SHP77 treated with DMSO at 0.1 percent for 48 hours (cell line): ENCODE results near the gene CLTB.
"Not testable (repeated sequence)": the region's sequence is repeated elsewhere in the genome, so short reads cannot be mapped to it uniquely, and the experiment has no call there.

Experiments used
- DNase-seq: peaks from one replicate; lab custom pipeline; 2025; lab: John Stamatoyannopoulos, UW

CLTB gene

GRCh38 chr5:176426876-176427275, 10.5 kb upstream of the CLTB start:
- DNase-seq = no peak

- no peak for DNase-seq
These were observed 9.5 kb upstream of the CLTB start for GRCh38 chr5:176425791-176426190.

- DNase-seq = no peak
These were observed 8.8 kb upstream of the CLTB start for GRCh38 chr5:176425138-176425537.

GRCh38 chr5:176424181-176424580, 7.8 kb upstream of the CLTB start:
- no peak for DNase-seq

GRCh38 chr5:176420972-176421544, 4.7 kb upstream of the CLTB start:
- no peak for DNase-seq

- no peak for DNase-seq
These were observed 3.7 kb upstream of the CLTB start for GRCh38 chr5:176420086-176420485.

- DNase-seq = no peak
These were observed 1.9 kb upstream of the CLTB start for GRCh38 chr5:176418251-176418650.

GRCh38 chr5:176416965-176417364, 626 bp upstream of the CLTB start:
- DNase-seq = no peak

- no peak for DNase-seq
These were observed 943 bp downstream of the CLTB start for GRCh38 chr5:176415240-176415951.

GRCh38 chr5:176414704-176415103, 1.6 kb downstream of the CLTB start:
- no peak for DNase-seq

- DNase-seq = no peak
These were observed 2.6 kb downstream of the CLTB start for GRCh38 chr5:176413709-176414191.

GRCh38 chr5:176413255-176413565, 3.1 kb downstream of the CLTB start:
- no peak for DNase-seq

- no peak for DNase-seq
These were observed 3.7 kb downstream of the CLTB start for GRCh38 chr5:176412517-176413254.

GRCh38 chr5:176410486-176411180, 5.7 kb downstream of the CLTB start:
- DNase-seq = no peak

- DNase-seq = no peak
These were observed 6.6 kb downstream of the CLTB start for GRCh38 chr5:176409765-176410164.

- no peak for DNase-seq
These were observed 7.7 kb downstream of the CLTB start for GRCh38 chr5:176408590-176408989.

GRCh38 chr5:176408252-176408573, 8.1 kb downstream of the CLTB start:
- DNase-seq = not testable (repeated sequence)

GRCh38 chr5:176407456-176408251, 8.7 kb downstream of the CLTB start:
- DNase-seq = no peak

- DNase-seq = no peak
These were observed 9.8 kb downstream of the CLTB start for GRCh38 chr5:176406436-176407052.

- no peak for DNase-seq
These were observed 10.5 kb downstream of the CLTB start for GRCh38 chr5:176405656-176406435.
